HG03060 (cell line): ENCODE measurements around the gene SGTA.

Experiments
- ATAC-seq: cut with Tn5 transposase; IDR thresholded peaks from one replicate; pipeline ENCODE4 v1.9.1; 2021; ENCODE audit warnings: low read depth, moderate number of reproducible peaks; ENCODE audit not compliant: unreplicated experiment

The SGTA gene

DNA sequence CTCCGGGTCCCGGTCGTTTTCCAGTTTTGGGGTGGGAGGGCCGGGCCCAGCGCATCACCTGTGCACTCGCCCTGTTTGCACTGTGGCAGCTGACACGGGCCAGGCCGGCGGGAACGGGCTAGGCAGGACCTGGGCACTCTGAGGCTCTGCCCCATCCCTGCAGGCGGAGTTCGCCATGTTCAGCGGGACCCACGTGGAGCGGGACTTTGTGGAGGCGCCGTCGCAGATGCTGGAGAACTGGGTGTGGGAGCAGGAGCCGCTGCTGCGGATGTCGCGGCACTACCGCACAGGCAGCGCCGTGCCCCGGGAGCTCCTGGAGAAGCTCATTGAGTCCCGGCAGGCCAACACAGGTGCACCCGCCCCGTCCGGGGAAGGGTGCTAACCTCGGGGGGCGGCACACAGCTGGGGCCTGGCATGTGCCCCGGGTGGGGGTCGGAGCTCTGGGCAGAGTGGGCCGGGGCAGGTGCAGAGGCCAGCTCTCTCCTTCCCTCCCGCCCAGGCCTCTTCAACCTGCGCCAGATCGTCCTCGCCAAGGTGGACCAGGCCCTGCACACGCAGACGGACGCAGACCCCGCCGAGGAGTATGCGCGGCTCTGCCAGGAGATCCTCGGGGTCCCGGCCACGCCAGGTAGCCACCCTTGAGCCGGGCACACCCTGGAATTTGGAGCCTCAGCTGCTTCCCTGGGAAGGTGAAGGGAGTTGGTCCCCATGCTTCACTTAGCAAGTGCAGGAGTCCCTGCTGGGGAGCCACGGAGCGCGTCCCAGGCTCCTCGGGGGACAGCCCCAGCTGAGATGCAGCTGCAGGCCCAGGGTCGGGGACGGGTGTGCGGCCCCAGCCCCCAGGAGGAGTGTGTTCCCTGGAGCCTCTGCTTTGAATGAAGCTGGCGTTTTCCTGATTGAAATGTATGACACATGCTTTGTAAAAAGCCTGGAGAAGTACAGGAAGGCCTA, 27.3 kb upstream of the SGTA start:
- ATAC-seq, result no peak

DNA sequence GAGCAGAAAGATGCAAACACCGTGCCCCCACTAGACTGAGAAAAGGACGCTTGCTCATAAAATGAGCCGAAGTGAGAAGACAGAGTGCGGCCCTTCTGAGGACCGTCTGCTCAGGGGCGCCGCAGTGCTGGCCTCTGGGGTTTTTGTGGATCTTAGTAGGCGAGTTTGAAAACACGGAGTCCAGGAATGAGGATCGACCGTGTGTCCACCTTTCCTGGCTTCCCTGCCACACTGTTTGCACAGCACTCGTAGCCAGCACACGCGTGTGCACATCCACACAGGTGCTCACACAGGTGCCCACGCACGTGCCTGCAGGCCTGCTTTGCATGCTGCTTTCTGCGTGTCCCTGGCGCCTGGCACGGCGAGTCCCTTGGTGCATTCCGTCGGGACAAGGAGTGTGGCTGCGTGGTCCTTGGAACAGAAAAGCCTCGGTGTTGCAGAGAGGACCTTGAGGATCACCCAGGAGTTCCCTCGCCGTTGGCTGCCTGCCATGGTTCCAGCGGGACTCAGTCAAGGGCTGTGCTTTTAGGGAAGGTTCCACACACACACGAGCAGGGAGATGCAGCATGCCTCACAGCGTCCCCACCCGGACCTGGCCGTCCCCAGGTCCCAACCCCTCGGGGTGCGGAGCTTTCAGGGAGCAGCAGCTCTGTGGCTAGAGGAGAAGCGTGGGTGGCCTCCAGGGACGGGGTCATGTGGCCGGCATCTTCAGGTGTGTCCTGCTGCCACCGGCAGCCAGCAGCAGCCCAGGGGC, 26.5 kb upstream of the SGTA start:
- ATAC-seq, result no peak

DNA sequence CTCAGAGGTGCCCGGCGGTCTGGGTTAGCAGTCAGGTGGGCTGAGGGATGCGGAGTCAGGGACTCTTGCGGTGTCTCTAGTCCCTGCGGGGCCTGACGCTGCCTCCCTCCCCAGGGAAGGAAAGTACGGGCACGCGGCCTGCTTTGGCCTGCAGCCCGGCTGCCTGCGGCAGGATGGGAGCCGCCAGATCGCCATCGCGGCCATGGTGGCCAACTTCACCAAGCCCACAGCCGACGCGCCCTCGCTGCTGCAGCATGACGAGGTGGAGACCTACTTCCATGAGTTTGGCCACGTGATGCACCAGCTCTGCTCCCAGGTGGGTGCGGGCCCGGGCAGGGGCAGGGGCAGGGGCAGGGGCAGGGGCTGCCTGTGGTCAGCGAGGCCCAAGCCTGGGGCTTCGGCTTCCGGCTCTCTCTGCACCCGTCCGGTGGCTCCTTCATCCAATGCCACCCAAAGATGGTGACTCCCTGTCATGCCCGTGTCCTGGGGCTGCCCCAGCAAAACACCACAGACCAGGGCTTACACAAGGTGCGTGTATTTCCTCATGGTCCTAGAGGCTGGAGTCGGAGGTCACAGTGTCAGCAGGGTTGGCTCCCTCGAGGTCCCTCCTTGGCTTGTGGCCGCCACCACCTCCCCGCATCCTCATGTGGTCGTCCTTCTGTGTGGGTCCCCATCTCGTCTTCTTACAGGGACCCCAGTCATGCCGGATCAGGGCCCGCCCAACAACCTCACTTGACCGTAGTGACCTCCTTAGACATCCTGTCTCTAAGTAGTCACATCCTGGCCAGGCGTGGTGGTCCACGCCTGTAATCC, 25.3 kb upstream of the SGTA start:
- no peak for ATAC-seq

- no peak for ATAC-seq
Measured at GRCh38 chr19:2807379-2808128, 24.5 kb upstream of the SGTA start.

DNA sequence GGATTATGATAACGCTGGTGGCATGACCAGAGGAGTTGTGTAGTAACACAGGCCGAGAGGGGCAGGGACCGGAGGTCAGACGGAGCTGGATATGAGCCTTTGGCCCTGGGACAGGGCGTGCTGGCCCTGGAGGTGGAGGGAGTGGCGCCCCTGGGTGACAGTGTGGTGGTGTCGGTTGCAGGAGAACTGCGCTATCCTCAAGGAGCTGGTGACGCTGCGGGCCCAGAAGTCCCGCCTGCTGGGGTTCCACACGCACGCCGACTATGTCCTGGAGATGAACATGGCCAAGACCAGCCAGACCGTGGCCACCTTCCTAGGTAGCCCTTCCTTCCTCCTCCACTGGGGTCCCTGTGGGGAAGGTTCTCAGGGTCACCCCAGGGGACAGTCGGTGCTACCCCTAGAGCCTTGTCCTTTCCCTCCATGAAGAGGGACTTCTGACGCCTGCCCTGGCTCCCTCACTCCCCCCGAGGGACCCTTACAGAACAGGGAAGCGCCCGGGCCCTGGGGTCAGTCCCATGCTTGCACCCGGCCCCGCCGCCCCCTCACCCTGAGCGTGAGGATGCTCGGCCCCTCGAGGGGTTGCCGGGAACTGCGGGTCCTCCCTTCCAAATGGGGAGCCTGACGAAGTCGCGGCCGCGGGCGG, 23.8 kb upstream of the SGTA start:
- no peak for ATAC-seq

DNA sequence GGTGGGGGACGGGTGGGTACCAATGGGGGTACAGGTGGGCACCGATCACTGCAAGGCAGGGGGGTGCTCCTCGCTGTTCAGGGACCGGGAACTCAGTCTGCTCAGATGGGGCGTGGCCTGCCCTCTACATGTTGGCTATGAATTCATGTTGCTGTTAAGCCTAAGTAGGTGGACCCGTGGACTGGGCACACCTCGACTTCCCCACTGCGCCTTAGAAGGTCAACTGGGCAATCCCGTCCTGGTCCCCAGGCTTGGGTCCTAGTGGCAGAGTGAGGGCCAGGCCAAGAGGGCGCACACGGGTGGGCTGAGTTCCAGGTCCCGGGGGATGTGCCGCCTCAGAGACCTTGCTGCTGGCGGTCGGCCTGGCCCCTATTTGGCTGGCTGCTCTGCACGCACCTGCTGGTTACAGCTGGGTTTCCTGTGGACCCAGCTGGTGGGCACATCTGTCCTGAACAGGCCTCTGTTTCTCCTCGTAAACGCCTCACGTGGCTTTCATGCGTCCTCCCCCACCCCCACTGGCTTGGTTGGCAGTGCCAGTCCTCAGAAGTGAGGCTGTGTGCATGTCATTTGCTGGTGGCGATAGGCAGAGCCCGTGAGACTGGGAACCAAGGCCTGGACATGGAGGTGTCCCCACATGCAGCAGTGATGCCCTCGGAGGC, 23.0 kb upstream of the SGTA start:
- no peak for ATAC-seq

GRCh38 chr19:2805261-2805900, 22.3 kb upstream of the SGTA start:
- no peak for ATAC-seq

DNA sequence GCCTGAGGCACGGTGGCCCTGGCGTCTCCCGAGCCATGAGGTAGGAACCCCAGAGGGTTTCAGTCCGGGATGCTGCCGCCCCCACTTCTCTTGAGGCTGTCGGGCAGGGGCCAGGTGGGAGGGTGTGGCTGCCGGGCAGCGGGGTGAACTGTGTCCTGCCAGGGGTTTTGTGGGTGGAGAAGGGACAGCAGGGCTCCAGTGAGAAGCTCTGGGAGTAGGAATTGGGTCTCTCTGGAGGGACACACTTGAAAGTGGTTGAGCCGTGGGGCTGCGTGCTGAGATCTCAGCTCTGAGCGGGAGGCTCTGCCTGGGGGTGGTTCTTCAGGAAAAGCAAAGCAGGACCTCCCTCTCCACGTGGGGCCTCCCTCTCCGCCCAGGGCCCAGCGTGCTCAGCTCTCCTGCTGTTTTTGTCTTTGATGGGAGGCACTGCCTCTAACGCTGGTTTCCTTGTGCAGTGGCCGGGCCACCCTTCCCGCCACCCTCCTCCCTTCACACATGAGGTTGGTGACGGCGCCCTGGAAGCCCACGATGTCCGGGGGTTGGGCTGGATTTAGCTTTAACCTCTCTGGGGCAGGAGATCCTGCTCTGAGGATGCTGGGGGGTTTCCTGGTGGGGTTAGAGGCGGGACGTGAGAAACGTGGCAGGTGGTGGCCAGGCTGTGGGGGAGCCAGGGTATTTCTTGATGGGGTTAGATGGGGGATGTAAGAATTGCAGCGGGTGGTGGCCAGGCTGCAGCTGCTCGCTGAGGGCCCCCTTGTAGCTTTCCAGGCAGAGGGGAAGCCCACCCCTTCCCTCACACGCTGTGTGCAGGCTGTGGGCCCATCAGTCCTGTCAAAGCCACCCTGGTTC, 21.3 kb upstream of the SGTA start:
- ATAC-seq, result no peak

DNA sequence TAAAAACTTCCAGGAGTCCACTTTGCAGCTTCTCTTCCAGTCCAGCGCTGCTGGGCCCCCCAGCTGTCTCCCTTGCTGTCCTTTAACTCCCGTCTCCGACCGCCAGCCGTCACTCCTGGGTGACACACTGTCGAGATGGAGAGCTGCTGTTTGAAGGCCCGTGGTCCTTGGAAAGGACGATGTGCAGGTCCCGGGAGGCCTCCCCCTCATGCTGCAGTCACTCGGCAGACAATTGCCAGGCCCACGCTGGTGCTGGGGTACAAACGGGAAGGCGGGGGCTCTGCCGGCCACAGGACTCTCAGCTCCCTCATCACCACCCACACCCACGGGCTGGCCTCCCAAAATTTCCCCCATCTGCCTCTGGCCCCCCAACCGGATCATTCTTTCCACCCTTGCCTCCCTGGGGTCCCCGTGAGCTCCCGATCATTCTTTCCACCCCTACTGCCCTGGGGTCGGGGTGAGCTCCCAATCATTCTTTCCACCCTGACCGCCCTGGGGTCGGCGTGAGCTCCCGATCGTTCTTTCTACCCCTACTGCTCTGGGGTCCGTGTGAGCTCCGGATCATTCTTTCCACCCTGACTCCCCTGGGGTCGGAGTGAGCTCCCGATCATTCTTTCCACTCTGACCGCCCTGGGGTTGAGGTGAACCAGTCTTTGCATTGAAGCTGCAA, 20.5 kb upstream of the SGTA start:
- ATAC-seq, result no peak

DNA sequence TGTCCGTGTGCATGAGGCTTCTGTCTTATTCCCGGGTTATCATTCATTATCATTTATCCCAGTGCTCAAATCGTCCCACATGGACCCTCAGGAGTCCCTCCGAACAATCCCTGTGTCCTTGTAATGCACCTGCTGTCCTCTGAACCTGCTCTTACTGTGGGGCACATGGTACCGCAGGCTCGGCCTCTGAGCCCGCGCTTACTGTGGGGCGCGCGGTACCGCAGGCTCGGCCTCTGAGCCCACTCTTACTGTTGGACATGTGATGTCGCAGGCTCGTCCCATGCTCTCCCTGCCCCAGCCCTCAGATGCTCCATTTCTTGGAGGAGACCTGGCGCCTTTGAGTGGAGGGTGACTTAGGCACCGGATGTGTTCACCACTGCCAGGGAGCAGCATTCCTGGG, 19.8 kb upstream of the SGTA start:
- ATAC-seq, result no peak

DNA sequence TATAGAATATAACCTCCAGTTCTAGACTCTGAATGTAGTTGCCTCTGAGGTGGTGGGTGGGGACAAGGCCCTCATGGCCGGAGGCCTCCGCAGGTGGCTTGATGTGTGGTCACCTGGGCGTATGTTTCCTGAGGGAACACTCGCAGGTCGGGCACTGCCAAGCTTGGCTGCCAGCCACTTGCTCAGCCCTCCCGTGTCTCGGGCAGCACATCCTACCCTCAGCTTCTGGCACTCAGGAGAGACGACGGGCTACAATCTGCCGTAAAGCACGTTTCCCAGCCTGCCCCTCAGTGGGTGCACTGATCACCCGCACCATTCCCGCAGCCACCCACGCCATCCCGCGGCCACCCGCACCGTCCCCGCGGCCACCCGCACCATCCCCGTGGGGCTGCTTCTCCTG, 17.4 kb upstream of the SGTA start:
- no peak for ATAC-seq

- ATAC-seq, result no peak
Measured at GRCh38 chr19:2799273-2800020, 16.4 kb upstream of the SGTA start.

GRCh38 chr19:2798733-2799132, 15.7 kb upstream of the SGTA start:
- ATAC-seq, result no peak

DNA sequence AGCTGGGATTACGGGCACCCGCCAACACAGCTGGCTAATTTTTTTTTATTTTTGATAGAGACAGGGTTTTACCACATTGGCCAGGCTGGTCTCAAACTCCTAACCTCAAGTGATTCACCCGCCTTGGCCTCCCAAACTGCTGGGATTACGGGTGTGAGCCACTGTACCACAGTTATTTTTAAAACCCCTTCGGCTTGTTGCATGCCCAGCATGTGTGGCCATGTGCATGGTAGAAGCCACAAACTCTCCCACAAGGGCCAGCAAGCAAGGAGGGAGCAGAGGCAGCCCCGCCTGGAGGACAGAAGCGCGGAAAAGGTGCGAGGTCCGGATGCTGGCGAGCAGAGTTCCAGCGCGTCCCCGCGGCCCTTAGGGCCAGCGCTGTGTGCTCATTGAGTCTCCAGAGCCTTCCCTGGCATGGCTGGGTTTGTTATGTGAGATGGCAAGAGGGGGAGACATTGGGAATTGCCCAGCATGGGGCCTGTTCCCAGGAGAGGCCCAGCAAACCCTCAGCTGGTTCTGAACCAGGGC, 15.1 kb upstream of the SGTA start:
- no peak for ATAC-seq

- ATAC-seq, result no peak
Measured at GRCh38 chr19:2797280-2797679, 14.2 kb upstream of the SGTA start.

DNA sequence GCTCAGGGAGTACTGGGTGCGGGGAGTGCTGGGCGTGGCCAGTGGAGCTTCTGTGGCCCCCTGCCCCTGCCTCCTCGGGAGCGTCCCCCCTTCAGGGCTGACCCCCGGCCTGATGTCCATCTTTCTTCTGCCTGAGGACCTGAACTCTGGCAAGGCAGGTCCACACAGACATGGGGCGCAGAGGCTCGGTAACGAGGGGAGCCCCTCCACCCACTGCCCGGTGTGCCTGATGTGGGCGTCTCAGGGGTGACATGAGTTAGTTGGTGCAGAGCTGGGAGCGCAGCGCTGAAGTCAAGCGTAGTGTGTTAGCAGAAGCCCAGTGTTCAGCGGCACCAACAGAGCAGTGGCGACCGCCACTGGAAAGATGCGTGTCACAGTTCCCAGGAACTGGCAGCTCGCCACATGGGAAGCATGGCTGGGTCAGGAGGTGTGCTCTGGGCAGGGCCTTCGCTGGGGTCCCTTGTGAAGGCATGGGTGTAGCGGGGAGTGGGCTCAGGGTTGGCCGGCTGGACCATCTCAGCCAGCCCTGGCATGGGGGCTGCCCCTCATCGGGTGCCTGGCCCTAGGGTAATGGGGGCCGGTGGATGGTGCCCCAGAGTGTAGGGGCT, 13.7 kb upstream of the SGTA start:
- ATAC-seq, result no peak
